Esophagus muscularis mucosa (tissue), 4 donors: Measurements from ENCODE around the gene PRKN. TPM values are rescaled to one million over a fixed set of nuclear protein-coding genes. Genes with fewer than 3 reads are reported as not detected.

Experiments
- DNase-seq: peaks from one replicate; pipeline ENCODE4 v3.0.0-alpha.2; 2017; ENCODE audit errors: extremely low spot score
- H3K27ac ChIP-seq, 4 donors: fragments of 200-600 bp; sonication (generic); replicated peaks in 1 of 4; 1 replicate in 3 of 4; 2 replicates in 1 of 4; pipeline ENCODE4 v1.5.1; 2016 to 2019; ENCODE audit warnings: mild to moderate bottlenecking in 1 of 4
- H3K27me3 ChIP-seq, 4 donors: fragments of 200-600 bp; sonication (generic); one replicate each; pipeline versions ENCODE4 v1.5.1 to v1.6.0; 2016 to 2019
- H3K36me3 ChIP-seq, 4 donors: fragments of 200-600 bp; sonication (generic); one replicate each; pipeline ENCODE4 v1.5.1; 2016 to 2019
- H3K4me1 ChIP-seq, 4 donors: fragments of 200-600 bp; sonication (generic); one replicate each; pipeline ENCODE4 v1.5.1; 2016 to 2019
- H3K4me3 ChIP-seq, 4 donors: fragments of 200-600 bp; sonication (generic); 1 replicate in 2 of 4; 2 replicates in 2 of 4; pipeline ENCODE4 v1.5.1; 2016 to 2019; ENCODE audit warnings: mild to moderate bottlenecking in 4 of 4, moderate library complexity in 1 of 4
- H3K9me3 ChIP-seq, 4 donors: fragments of 200-600 bp; sonication (generic); 1 replicate in 3 of 4; 2 replicates in 1 of 4; pipeline ENCODE4 v1.5.1; 2016 to 2019
- CTCF ChIP-seq, 3 experiments: fragments of 200-600 bp in 2 of 3; fragments of 450-650 bp in 1 of 3; sonication (generic) in 2 of 3; IDR thresholded peaks; one replicate each; pipeline ENCODE4 v1.5.1; 2017 to 2019; ENCODE audit warnings: antibody characterized with exemption in 3 of 3, mild to moderate bottlenecking in 2 of 3, moderate library complexity in 1 of 3
- EP300 ChIP-seq: sonication (generic); formaldehyde crosslinking; IDR thresholded peaks from one replicate; pipeline ENCODE4 v1.6.1; 2017; ENCODE audit warnings: antibody characterized with exemption
- POLR2A ChIP-seq: fragments of 450-650 bp; IDR thresholded peaks from one replicate; pipeline ENCODE4 v1.6.1; 2017; ENCODE audit warnings: antibody characterized with exemption, moderate library complexity, mild to moderate bottlenecking, low read depth
- POLR2AphosphoS5 ChIP-seq, 2 donors: sonication (generic); formaldehyde crosslinking; IDR thresholded peaks; one replicate each; pipeline ENCODE4 v1.6.1; 2017; ENCODE audit warnings: antibody characterized with exemption in 2 of 2
- WGBS: methylation state at CpG from one replicate; pipeline ENCODE4 v1.1.5; 2018; 5-methylcytosine and 5-hydroxymethylcytosine counted together
- intact Hi-C: fragments of 100-400 bp; cut with DNase I; formaldehyde crosslinking; loops from one replicate; pipeline ENCODE4 v1.15.1; 2023
- total RNA-seq, 4 donors: library from RNA; depleted of rRNA; stranded (reverse); fragments of >200 nt; gene quantifications; one replicate each; pipeline versions ENCODE4 v1.1.0 to v1.2.1, GENCODE V29; 2016

PRKN gene
- total RNA-seq, 4 donors from 2014 or later: 9.6 to 14.5 (median 10.8) TPM

DNA sequence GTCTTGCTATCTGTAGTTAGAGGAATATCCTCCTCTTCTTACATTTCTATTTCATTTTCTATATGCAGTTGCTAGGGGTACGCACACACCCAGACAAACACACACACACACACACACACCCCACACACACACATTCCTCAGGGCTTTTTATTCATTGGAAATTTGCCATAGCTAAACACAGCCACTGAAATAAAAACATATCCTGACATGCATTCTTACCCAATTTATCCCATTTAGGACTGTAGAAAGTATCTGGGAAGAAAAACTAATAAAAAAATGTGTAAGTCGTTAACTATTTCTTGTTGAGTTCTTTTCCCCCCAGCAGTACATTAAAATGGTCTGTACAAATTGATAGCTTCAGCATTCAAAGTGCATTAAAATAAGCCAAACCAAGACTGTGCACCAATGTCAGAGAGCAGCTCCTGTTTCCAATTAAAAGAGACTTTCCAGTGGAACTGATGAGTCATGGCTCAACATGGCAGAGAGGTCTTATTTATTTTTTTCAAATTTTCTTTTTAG is 1095.8 kb downstream of the PRKN start:
- peaks cover 0 to 19% (median 16%) of the 10 kb centered on the region in 4 donors for H3K4me1 ChIP-seq
- intact Hi-C loops: no loop called here
- no peaks in the 10 kb centered on the region for H3K9me3 ChIP-seq
- no peak for TF ChIP-seq POLR2AphosphoS5 (IDR thresholded peaks at IDR 0.05)
- no peak for TF ChIP-seq POLR2A
- TF ChIP-seq EP300: no peak
- TF ChIP-seq CTCF (IDR thresholded peaks at IDR 0.05): no peak
- H3K4me3 ChIP-seq: no peak overlapping the region
- no peak overlapping the region for H3K27ac ChIP-seq
- DNase-seq: no peak
- WGBS: 60% methylated on average over 2 of the region's 2 CpGs
- no peaks in the 10 kb centered on the region for H3K36me3 ChIP-seq
- no peaks in the 10 kb centered on the region for H3K27me3 ChIP-seq

DNA sequence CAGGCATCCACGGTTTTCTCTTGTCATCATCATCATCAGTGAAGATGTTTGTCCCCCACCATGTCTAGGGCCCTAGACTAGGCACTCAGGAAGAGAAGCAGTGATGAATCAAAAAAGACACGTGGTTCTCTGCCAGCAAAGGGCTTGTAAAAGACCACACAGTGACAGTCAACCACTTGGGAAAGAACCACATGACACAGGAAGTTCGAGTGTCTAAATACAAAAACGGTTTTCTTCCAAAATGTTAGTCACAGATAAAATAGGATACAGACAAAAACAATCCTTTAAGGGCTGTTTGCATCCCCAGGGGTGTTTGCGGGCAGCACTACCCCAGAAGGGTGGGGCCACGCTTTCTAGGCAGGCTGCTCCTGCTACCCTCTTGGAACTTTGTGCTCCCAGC is 1096.9 kb downstream of the PRKN start:
- no peak overlapping the region for H3K27ac ChIP-seq
- peaks cover 0 to 19% (median 16%) of the 10 kb centered on the region in 4 donors for H3K4me1 ChIP-seq
- no peaks in the 10 kb centered on the region for H3K36me3 ChIP-seq
- no peak overlapping the region for H3K4me3 ChIP-seq
- WGBS: 76% methylated on average over 6 of the region's 6 CpGs
- intact Hi-C loops: no loop called here
- no peaks in the 10 kb centered on the region for H3K27me3 ChIP-seq
- no peak for DNase-seq
- no peaks in the 10 kb centered on the region for H3K9me3 ChIP-seq
- no peak for TF ChIP-seq EP300

DNA sequence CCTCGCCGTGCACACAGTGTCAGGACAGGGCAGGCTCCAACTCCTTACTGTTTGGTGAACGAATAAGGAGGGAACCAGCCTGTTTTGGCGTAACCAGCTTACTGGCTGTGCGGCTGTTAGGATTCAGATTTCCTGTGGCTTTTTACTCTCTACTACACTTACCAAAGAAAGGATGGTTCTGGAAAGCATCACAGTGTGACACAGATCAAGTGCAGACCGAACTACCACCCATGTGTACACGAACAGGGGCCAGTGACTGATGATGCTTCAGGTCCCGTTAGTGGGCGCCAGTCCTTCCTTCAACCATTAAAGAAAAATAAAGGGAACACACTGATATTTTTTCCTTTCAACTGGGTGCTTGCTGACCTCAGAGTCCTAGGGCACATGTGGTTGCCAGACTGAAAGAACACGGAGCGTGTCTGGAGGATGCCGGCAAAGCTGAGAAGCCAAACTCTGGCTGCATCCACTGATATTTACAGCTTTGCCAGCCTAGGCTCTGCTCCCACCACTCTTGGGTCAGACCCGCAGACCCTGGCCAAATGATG is 1101.4 kb downstream of the PRKN start:
- H3K4me1 ChIP-seq: peaks cover 0 to 29% (median 20%) of the 10 kb centered on the region in 4 donors
- no peak for DNase-seq
- no peaks in the 10 kb centered on the region for H3K36me3 ChIP-seq
- no peaks in the 10 kb centered on the region for H3K9me3 ChIP-seq
- no peaks in the 10 kb centered on the region for H3K27me3 ChIP-seq
- H3K27ac ChIP-seq: no peak overlapping the region
- TF ChIP-seq POLR2A: no peak
- no peak for TF ChIP-seq EP300
- no peak for TF ChIP-seq CTCF (IDR thresholded peaks at IDR 0.05)
- no peak for TF ChIP-seq POLR2AphosphoS5 (IDR thresholded peaks at IDR 0.05)
- intact Hi-C loops: no loop called here
- 88% methylated on average over 13 of the region's 13 CpGs for WGBS
- no peak overlapping the region for H3K4me3 ChIP-seq

- Histone ChIP-seq H3K4me1 (peaks cover 0 to 23% (median 15%) of the 10 kb centered on the region in 4 donors), H3K27ac (no peak overlapping the region), H3K36me3 (no peaks in the 10 kb centered on the region), H3K9me3 (no peaks in the 10 kb centered on the region), H3K4me3 (no peak overlapping the region), H3K27me3 (no peaks in the 10 kb centered on the region)
- no peak for TF ChIP-seq POLR2AphosphoS5 (IDR thresholded peaks at IDR 0.05)
- no peak for TF ChIP-seq POLR2A
- TF ChIP-seq EP300: no peak
- no peak for TF ChIP-seq CTCF (IDR thresholded peaks at IDR 0.05)
- DNase-seq: no peak
- intact Hi-C loops: no loop called here
- 60% methylated on average over 4 of the region's 4 CpGs for WGBS
These were observed 1103.5 kb downstream of the PRKN start for GRCh38 chr6:161624111-161624510.

GRCh38 chr6:161622779-161623178 is 1104.8 kb downstream of the PRKN start:
- H3K4me3 ChIP-seq: no peak overlapping the region
- H3K27ac ChIP-seq: no peak overlapping the region
- H3K36me3 ChIP-seq: no peaks in the 10 kb centered on the region
- intact Hi-C loops: no loop called here
- H3K9me3 ChIP-seq: no peaks in the 10 kb centered on the region
- H3K4me1 ChIP-seq: peaks cover 0 to 23% (median 15%) of the 10 kb centered on the region in 4 donors
- 59% methylated on average over 3 of the region's 3 CpGs for WGBS
- no peak for TF ChIP-seq POLR2A
- no peak for TF ChIP-seq POLR2AphosphoS5 (IDR thresholded peaks at IDR 0.05)
- no peak for TF ChIP-seq CTCF (IDR thresholded peaks at IDR 0.05)
- no peak for TF ChIP-seq EP300
- no peaks in the 10 kb centered on the region for H3K27me3 ChIP-seq
- no peak for DNase-seq
